Neural progenitor cell (in vitro differentiated cells): ENCODE measurements around the gene ANXA11.

ENCODE experiments used
- EZH2phosphoT487 ChIP-seq: fragments of 200-600 bp; sonication (generic); IDR thresholded peaks from 2 replicates; pipeline ENCODE4 v1.6.1; 2017; ENCODE audit warnings: antibody characterized with exemption
- TF ChIP-seq, protein P1 (sequence below): fragments of 200-600 bp; sonication (generic); IDR thresholded peaks from 2 replicates; pipeline ENCODE4 v1.5.1; 2017; ENCODE audit warnings: antibody characterized with exemption, mild to moderate bottlenecking

DNA sequence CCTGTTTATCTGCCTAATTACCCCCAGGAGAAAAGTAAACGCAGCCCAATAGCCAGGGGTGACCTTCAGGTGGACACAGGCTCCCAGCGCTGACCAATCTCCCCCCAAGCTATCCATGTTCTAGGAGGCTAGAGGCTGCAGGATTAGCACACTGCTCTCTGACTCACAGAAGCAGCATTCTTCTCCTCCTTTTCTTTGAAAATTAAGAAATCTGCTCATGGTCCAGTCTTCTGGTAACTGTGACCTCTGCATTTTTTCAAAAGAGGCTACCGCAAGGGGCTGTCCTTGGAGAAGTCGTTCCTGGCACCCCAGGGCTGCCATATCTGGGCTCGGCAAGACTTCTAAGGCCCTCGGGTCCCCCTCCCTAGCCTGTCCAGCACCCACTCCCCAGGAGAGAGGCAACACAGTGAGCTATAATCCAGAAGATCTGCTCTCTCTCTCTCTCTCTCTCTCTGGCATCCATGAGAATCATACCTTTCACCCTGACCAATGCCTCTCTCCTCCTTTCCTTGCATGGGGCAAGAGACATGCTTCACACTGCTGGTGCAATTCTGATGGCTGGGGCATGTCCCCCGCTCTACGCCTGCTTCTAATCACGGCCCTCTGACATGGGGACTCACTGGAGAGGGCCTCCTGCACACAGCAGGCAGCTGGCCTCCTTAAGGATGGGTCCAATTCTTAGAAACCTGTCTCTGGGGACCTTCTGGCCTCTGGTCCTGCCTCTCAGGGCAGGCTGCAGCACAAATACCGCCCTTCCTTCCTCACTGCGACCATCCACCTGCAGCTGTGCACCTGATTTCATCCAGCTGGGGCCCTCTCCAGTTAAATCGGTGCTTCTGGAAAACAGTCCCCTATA, 27.3 kb downstream of the ANXA11 start:
- TF ChIP-seq, protein P1, sequence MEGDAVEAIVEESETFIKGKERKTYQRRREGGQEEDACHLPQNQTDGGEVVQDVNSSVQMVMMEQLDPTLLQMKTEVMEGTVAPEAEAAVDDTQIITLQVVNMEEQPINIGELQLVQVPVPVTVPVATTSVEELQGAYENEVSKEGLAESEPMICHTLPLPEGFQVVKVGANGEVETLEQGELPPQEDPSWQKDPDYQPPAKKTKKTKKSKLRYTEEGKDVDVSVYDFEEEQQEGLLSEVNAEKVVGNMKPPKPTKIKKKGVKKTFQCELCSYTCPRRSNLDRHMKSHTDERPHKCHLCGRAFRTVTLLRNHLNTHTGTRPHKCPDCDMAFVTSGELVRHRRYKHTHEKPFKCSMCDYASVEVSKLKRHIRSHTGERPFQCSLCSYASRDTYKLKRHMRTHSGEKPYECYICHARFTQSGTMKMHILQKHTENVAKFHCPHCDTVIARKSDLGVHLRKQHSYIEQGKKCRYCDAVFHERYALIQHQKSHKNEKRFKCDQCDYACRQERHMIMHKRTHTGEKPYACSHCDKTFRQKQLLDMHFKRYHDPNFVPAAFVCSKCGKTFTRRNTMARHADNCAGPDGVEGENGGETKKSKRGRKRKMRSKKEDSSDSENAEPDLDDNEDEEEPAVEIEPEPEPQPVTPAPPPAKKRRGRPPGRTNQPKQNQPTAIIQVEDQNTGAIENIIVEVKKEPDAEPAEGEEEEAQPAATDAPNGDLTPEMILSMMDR = no peak
- no peak for TF ChIP-seq EZH2phosphoT487
